CD4-positive, alpha-beta T cell (primary cell): ENCODE results near the gene ZDHHC3. TPM values are rescaled to one million over a fixed set of nuclear protein-coding genes. Genes with fewer than 3 reads are reported as not detected.
A peak's percentile ranks its signal among the peaks of the same experiment; 100 is the strongest.

Source experiments
- ATAC-seq: fragments of 200-7000 bp; cut with Tn5 transposase; one replicate; pipeline ENCODE4 v1.10.0; 2022; ENCODE audit warnings: mild to moderate bottlenecking; ENCODE audit not compliant: poor library complexity
- CTCF ChIA-PET: fragments of 350-600 bp; sonication (Branson Sonifier 250); formaldehyde crosslinking; loops from one replicate; lab custom pipeline; 2021; ENCODE audit warnings: antibody characterized with exemption, inconsistent platforms; lab: Charles Lee
- POLR2A ChIA-PET: fragments of 350-600 bp; sonication (Branson Sonifier 250); formaldehyde crosslinking; loops from one replicate; lab custom pipeline; 2021; ENCODE audit warnings: antibody characterized with exemption, inconsistent platforms; lab: Charles Lee
- DNase-seq, 14 experiments: peaks; one replicate each; pipeline ENCODE4 v3.0.0-alpha.2; 2013 to 2020; ENCODE audit warnings: mixed read lengths in 2 of 14
- H3K27ac ChIP-seq, 2 donors: one replicate each; pipeline versions ENCODE4 v1.5.1 to v1.7.0; 2013; ENCODE audit warnings: low read length in 2 of 2, low read depth in 1 of 2, mild to moderate bottlenecking in 1 of 2
- H3K27me3 ChIP-seq, 2 experiments: 1 replicate in 1 of 2; 2 replicates in 1 of 2; pipeline versions ENCODE4 v1.6.1 to v1.7.0; 2013; ENCODE audit warnings: low read length in 2 of 2, control low read depth in 1 of 2, mild to moderate bottlenecking in 1 of 2, moderate library complexity in 1 of 2; ENCODE audit not compliant: insufficient read depth in 2 of 2, control insufficient read depth in 1 of 2
- H3K36me3 ChIP-seq: one replicate; pipeline ENCODE4 v1.6.1; 2013; ENCODE audit warnings: low read length, control low read depth; ENCODE audit not compliant: insufficient read depth
- H3K4me1 ChIP-seq: one replicate; pipeline ENCODE4 v1.6.1; 2013; ENCODE audit warnings: low read length, control low read depth; ENCODE audit not compliant: insufficient read depth
- H3K4me3 ChIP-seq: one replicate; pipeline ENCODE4 v1.5.1; 2013; ENCODE audit warnings: mild to moderate bottlenecking, low read length, moderate library complexity
- H3K9me3 ChIP-seq, 2 experiments: 1 replicate in 1 of 2; 2 replicates in 1 of 2; pipeline versions ENCODE4 v1.6.1 to v1.7.0; 2013; ENCODE audit warnings: low read length in 2 of 2, mild to moderate bottlenecking in 2 of 2, control low read depth in 1 of 2, moderate library complexity in 1 of 2; ENCODE audit not compliant: control insufficient read depth in 1 of 2, insufficient read depth in 1 of 2
- H3K27ac Mint-ChIP-seq: one replicate; pipeline ENCODE4 v1.8.0; 2020; ENCODE audit warnings: mixed read lengths
- H3K27me3 Mint-ChIP-seq: one replicate; pipeline ENCODE4 v1.8.0; 2021; ENCODE audit warnings: mixed read lengths
- H3K36me3 Mint-ChIP-seq: one replicate; pipeline ENCODE4 v1.8.0; 2021; ENCODE audit warnings: low read depth, mixed read lengths
- H3K4me1 Mint-ChIP-seq: one replicate; pipeline ENCODE4 v1.8.0; 2021; ENCODE audit warnings: low read depth, mixed read lengths
- H3K4me3 Mint-ChIP-seq: one replicate; pipeline ENCODE4 v1.8.0; 2020; ENCODE audit warnings: mild to moderate bottlenecking, mixed read lengths
- H3K9me3 Mint-ChIP-seq: one replicate; pipeline ENCODE4 v1.8.0; 2020; ENCODE audit warnings: mixed read lengths
- CTCF ChIP-seq: fragments of 200-600 bp; IDR thresholded peaks from one replicate; pipeline ENCODE4 v1.8.0; 2022; ENCODE audit warnings: antibody characterized with exemption, mild to moderate bottlenecking
- intact Hi-C, 2 experiments: fragments of 100-400 bp; cut with DNase I in 1 of 2; cut with micrococcal nuclease in 1 of 2; formaldehyde crosslinking; loops; one replicate each; pipeline versions ENCODE4 v1.15.1 to v1.9.0; 2023 to 2025; cut with DNase I, micrococcal nuclease
- total RNA-seq, 174 experiments: library from RNA in 2 of 174; stranded (reverse) in 2 of 174; gene quantifications; one replicate each; pipeline ENCODE4 v1.2.3 and lab custom pipeline; 2021 to 2026

ZDHHC3 gene
- total RNA-seq, 2 experiments from 2014 or later, result 34.4 to 34.6 TPM

DNA sequence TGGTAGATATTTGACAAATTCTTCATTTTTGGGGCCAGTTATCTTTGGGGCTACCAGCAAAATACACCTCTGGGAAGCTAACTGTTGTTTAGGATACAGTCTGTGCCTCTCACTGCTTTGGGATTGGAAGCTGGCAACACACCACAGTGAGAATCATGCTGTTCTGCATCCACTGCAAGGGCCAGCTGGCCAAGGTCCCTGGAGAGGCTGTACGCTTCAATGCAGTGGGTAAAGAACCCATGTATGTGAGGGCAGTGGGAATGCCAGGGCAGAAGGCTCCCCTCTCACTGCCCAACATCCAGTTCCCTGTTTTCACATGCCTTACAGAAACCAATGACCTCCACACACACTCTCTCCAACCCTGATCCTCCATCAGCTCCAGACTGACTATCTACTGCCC is 20.1 kb downstream of the ZDHHC3 start:
- H3K9me3 Mint-ChIP-seq, result no peaks in the 10 kb centered on the region
- H3K36me3 Mint-ChIP-seq, result peaks cover 72% of the 10 kb centered on the region
- Histone ChIP-seq H3K9me3 (no peaks in the 10 kb centered on the region), H3K4me1 (no peaks in the 10 kb centered on the region), H3K27ac (no peak overlapping the region), H3K36me3 (peaks cover 36% of the 10 kb centered on the region), H3K4me3 (no peak overlapping the region), H3K27me3 (no peaks in the 10 kb centered on the region)
- H3K27ac Mint-ChIP-seq, result no peak overlapping the region
- ChIA-PET CTCF (no interaction called here), POLR2A (interaction anchor here (0.6 kb wide), 1 partner anchor 933 kb away, joined by 5 read pairs; no protein-coding TSS in a partner anchor)
- TF ChIP-seq CTCF, result no peak
- H3K27me3 Mint-ChIP-seq, result no peaks in the 10 kb centered on the region
- no peak for DNase-seq
- no peak for ATAC-seq
- intact Hi-C loops, result no loop called here
- H3K4me3 Mint-ChIP-seq, result no peak overlapping the region
- peaks cover 33% of the 10 kb centered on the region for H3K4me1 Mint-ChIP-seq

GRCh38 chr3:44954962-44955361 is 21.0 kb downstream of the ZDHHC3 start:
- Histone ChIP-seq H3K9me3 (no peaks in the 10 kb centered on the region), H3K27ac (no peak overlapping the region), H3K4me1 (no peaks in the 10 kb centered on the region), H3K36me3 (peaks cover 36% of the 10 kb centered on the region), H3K4me3 (no peak overlapping the region), H3K27me3 (no peaks in the 10 kb centered on the region)
- ChIA-PET CTCF (no interaction called here), POLR2A (no interaction called here)
- ATAC-seq (no peak), DNase-seq (peak in 2 of 14 experiments; percentile 45 to 52)
- H3K27ac Mint-ChIP-seq, result no peak overlapping the region
- H3K27me3 Mint-ChIP-seq, result no peaks in the 10 kb centered on the region
- no peak for TF ChIP-seq CTCF
- peaks cover 72% of the 10 kb centered on the region for H3K36me3 Mint-ChIP-seq
- H3K4me3 Mint-ChIP-seq, result no peak overlapping the region
- H3K9me3 Mint-ChIP-seq, result no peaks in the 10 kb centered on the region
- intact Hi-C loops, result no loop called here
- H3K4me1 Mint-ChIP-seq, result peaks cover 27% of the 10 kb centered on the region

DNA sequence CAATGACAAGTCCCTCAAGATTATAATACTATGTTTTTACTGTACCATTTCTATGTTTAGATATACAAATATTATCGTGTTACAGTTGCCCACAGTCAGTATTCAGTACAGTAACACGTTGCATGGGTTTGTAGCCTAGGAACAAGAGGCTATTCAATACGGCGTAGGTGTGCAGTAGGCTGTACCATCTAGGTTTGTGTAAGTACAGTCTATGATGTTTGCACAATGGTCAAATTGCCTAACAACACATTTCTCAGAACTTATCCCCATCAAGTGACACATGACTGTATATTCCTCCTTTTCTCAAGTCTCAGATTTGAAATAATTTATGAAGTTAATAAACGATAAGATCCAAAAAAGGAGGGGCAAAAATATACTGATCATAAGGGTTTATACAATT is 21.7 kb downstream of the ZDHHC3 start:
- Mint-ChIP-seq H3K27ac (no peak overlapping the region), H3K4me1 (peaks cover 27% of the 10 kb centered on the region), H3K4me3 (no peak overlapping the region), H3K9me3 (no peaks in the 10 kb centered on the region), H3K36me3 (peaks cover 69% of the 10 kb centered on the region), H3K27me3 (no peaks in the 10 kb centered on the region)
- Histone ChIP-seq H3K4me1 (no peaks in the 10 kb centered on the region), H3K9me3 (no peaks in the 10 kb centered on the region), H3K27ac (no peak overlapping the region), H3K4me3 (no peak overlapping the region), H3K27me3 (no peaks in the 10 kb centered on the region), H3K36me3 (peaks cover 35% of the 10 kb centered on the region)
- intact Hi-C loops, result no loop called here
- no peak for TF ChIP-seq CTCF
- CTCF ChIA-PET, result no interaction called here
- ATAC-seq (no peak), DNase-seq (no peak)
- POLR2A ChIA-PET, result no interaction called here
